IPS-15b (cell line): ENCODE results near the gene SPIRE1.

Experiments
- H3K27me3 ChIP-seq: one replicate; pipeline ENCODE4 v1.6.1; 2013; ENCODE audit warnings: low read length; ENCODE audit not compliant: control insufficient read depth, insufficient read depth
- H3K36me3 ChIP-seq: one replicate; pipeline ENCODE4 v1.6.1; 2013; ENCODE audit warnings: low read length; ENCODE audit not compliant: control insufficient read depth, insufficient read depth
- H3K4me1 ChIP-seq: one replicate; pipeline ENCODE4 v1.6.1; 2013; ENCODE audit warnings: mild to moderate bottlenecking, low read length; ENCODE audit not compliant: control insufficient read depth, insufficient read depth
- H3K4me3 ChIP-seq: one replicate; pipeline ENCODE4 v1.5.1; 2013; ENCODE audit warnings: low read depth, low read length
- H3K9ac ChIP-seq: one replicate; pipeline ENCODE4 v1.6.1; 2013; ENCODE audit warnings: low read depth, mild to moderate bottlenecking, low read length
- H3K9me3 ChIP-seq: one replicate; pipeline ENCODE4 v1.6.1; 2013; ENCODE audit warnings: mild to moderate bottlenecking, low read length; ENCODE audit not compliant: control insufficient read depth, insufficient read depth

SPIRE1 gene

GRCh38 chr18:12534820-12535219, 123.1 kb downstream of the SPIRE1 start:
- Histone ChIP-seq H3K27me3 (no peaks in the 10 kb centered on the region), H3K4me3 (no peak overlapping the region), H3K36me3 (no peaks in the 10 kb centered on the region), H3K9me3 (no peaks in the 10 kb centered on the region), H3K9ac (no peak overlapping the region), H3K4me1 (no peaks in the 10 kb centered on the region)

DNA sequence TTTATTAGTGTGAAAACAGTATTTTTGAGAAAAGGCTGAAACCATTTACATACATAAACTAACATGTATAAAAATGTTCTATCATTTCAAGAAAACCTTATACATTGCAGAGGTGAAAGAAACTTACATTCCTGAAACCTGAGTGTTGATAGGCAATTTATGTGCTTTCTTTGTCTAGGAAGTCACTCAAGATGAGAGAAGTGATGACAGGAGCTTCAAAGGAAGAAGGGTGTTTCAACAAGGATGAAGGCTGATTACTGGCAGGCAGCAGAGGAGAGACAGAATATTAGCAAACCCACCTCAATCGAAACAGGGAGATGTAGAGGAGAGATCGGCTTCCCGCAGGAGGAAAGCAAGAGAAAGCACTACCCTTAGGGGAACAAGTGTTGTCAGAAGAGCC, 125.2 kb downstream of the SPIRE1 start:
- Histone ChIP-seq H3K9me3 (no peaks in the 10 kb centered on the region), H3K4me3 (no peak overlapping the region), H3K9ac (no peak overlapping the region), H3K36me3 (no peaks in the 10 kb centered on the region), H3K27me3 (no peaks in the 10 kb centered on the region), H3K4me1 (no peaks in the 10 kb centered on the region)

DNA sequence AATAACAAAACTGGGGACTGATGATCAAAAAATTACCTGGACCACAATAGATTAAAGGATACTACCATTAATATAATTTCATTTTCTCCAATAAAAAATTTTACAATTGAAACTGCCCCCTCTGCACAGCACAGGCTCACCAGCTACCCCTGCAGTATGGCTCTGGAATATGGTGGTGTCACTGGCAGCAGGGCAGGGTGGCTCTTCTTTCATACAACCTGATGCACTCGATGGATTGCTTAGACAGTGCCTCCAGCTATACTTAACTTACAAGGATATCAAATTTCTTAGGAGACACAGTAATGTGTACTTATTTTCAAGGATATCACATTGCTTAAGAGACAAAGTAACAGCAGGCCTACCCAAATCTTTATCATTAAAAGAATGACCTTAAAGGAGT, 126.2 kb downstream of the SPIRE1 start:
- H3K4me3 ChIP-seq = no peak overlapping the region
- no peaks in the 10 kb centered on the region for H3K9me3 ChIP-seq
- H3K36me3 ChIP-seq = no peaks in the 10 kb centered on the region
- H3K27me3 ChIP-seq = no peaks in the 10 kb centered on the region
- no peak overlapping the region for H3K9ac ChIP-seq
- H3K4me1 ChIP-seq = no peaks in the 10 kb centered on the region

GRCh38 chr18:12520442-12520992, 137.4 kb downstream of the SPIRE1 start:
- Histone ChIP-seq H3K9ac (no peak overlapping the region), H3K4me1 (no peaks in the 10 kb centered on the region), H3K27me3 (no peaks in the 10 kb centered on the region), H3K4me3 (no peak overlapping the region), H3K9me3 (no peaks in the 10 kb centered on the region), H3K36me3 (no peaks in the 10 kb centered on the region)

DNA sequence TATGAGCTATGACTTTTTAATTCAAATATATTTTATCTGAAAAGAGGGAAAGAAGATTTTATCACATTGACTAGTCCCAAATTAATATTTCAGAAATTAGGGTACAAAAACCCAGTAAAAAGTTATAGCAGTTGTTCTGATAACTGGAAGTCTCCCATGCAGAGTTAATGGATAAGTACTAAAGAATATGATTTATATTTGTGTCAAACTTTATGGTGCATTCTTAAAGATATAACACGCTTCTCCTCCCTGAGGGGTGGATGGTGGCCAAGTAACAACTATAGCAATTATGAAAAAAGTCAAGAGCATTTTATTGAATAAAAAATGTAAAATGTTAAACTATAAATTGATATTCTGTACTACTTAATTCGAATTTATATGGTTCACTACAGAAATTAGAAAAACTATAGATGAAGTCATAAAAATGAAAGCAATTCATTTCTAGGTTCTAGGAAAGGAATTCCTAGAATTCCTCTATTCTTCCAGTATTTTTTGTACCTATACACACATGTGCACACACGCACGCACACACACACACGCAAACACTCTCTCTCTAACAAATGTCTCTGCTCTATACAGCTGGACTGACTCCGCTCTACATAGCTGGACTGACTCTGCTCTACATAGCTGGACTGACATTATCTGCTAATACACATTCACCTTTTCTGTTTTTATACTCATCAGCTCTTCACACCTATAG, 138.9 kb downstream of the SPIRE1 start:
- H3K9me3 ChIP-seq = no peaks in the 10 kb centered on the region
- no peak overlapping the region for H3K9ac ChIP-seq
- no peaks in the 10 kb centered on the region for H3K4me1 ChIP-seq
- H3K36me3 ChIP-seq = no peaks in the 10 kb centered on the region
- H3K4me3 ChIP-seq = no peak overlapping the region
- H3K27me3 ChIP-seq = no peaks in the 10 kb centered on the region

- Histone ChIP-seq H3K4me1 (no peaks in the 10 kb centered on the region), H3K9me3 (no peaks in the 10 kb centered on the region), H3K36me3 (no peaks in the 10 kb centered on the region), H3K9ac (no peak overlapping the region), H3K27me3 (no peaks in the 10 kb centered on the region), H3K4me3 (no peak overlapping the region)
Observed at GRCh38 chr18:12518326-12518725, 139.6 kb downstream of the SPIRE1 start.

DNA sequence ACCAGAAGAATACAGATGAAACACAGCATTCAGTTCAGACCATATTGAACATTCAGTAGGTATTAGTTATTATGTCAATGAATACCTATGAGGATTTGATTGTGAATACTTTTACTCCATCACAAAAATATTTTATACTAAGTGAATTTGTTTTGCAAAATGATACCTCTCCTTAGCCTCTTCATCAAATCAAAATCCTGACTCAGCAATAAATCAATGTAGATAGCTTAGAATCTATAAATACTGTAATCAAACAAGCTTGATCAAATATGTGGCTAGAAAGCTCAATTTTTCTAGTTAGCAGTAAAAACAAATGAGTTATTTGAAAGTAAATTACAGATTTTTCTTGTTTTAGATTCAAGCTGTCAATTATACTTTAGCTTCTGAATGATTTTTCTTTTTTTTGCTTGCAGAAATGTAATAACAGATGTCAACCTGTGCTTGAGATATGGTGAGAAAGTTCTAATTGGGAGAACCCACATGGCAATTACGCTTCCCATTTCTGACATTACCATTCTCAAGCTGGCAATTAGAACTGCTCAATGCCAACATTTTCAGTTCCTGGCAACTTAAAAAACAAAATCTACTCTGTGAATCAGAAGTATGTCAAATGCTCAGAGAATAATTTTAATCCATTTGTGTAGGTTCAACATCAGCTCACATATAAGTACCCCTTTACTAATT, 140.6 kb downstream of the SPIRE1 start:
- Histone ChIP-seq H3K4me3 (no peak overlapping the region), H3K9me3 (no peaks in the 10 kb centered on the region), H3K4me1 (no peaks in the 10 kb centered on the region), H3K27me3 (no peaks in the 10 kb centered on the region), H3K36me3 (no peaks in the 10 kb centered on the region), H3K9ac (no peak overlapping the region)

DNA sequence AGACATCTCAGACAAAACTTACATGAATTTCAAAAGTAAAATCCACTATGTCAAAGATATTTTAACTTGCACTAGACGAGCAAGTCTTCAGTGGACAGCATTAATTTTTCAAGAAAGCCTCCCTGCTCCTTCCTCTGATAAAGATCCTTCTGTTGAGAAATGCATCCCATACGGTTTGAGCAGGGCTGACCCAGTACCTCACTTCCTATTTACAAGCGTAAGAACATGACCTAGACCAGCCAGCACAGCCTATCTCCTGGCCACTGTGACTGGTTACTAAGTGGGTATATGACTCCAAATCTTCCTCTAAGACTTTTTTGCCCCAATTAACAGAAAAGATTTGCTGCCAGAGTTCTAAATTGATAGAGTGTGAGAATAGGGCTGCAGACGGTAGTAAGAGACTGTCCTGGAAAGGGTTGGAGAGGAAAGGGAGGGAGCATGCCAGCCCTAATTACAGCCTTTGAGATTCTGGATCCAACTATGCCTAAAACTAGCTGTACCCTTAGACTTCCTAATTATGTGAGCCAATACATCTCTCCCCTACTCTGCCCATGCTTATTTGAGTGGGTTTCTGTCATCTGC, 141.8 kb downstream of the SPIRE1 start:
- no peaks in the 10 kb centered on the region for H3K27me3 ChIP-seq
- H3K4me3 ChIP-seq = no peak overlapping the region
- no peak overlapping the region for H3K9ac ChIP-seq
- H3K36me3 ChIP-seq = no peaks in the 10 kb centered on the region
- H3K9me3 ChIP-seq = no peaks in the 10 kb centered on the region
- H3K4me1 ChIP-seq = no peaks in the 10 kb centered on the region

GRCh38 chr18:12515550-12515949, 142.4 kb downstream of the SPIRE1 start:
- H3K9me3 ChIP-seq = no peaks in the 10 kb centered on the region
- no peaks in the 10 kb centered on the region for H3K27me3 ChIP-seq
- no peak overlapping the region for H3K4me3 ChIP-seq
- no peaks in the 10 kb centered on the region for H3K36me3 ChIP-seq
- no peak overlapping the region for H3K9ac ChIP-seq
- no peaks in the 10 kb centered on the region for H3K4me1 ChIP-seq

- H3K27me3 ChIP-seq = no peaks in the 10 kb centered on the region
- H3K9ac ChIP-seq = no peak overlapping the region
- no peaks in the 10 kb centered on the region for H3K36me3 ChIP-seq
- H3K9me3 ChIP-seq = no peaks in the 10 kb centered on the region
- H3K4me3 ChIP-seq = no peak overlapping the region
- no peaks in the 10 kb centered on the region for H3K4me1 ChIP-seq
Observed at GRCh38 chr18:12507007-12507406, 150.9 kb downstream of the SPIRE1 start.

- H3K4me3 ChIP-seq = no peak overlapping the region
- H3K9me3 ChIP-seq = no peaks in the 10 kb centered on the region
- no peaks in the 10 kb centered on the region for H3K36me3 ChIP-seq
Observed at GRCh38 chr18:12500986-12501385, 156.9 kb downstream of the SPIRE1 start.

GRCh38 chr18:12497839-12498238, 160.1 kb downstream of the SPIRE1 start:
- Histone ChIP-seq H3K4me1 (no peaks in the 10 kb centered on the region), H3K27me3 (no peaks in the 10 kb centered on the region), H3K9ac (no peak overlapping the region), H3K4me3 (no peak overlapping the region), H3K9me3 (no peaks in the 10 kb centered on the region), H3K36me3 (no peaks in the 10 kb centered on the region)

More at GRCh38 chr18:12500986-12501385, 156.9 kb downstream of the SPIRE1 start:
- Histone ChIP-seq H3K27me3 (no peaks in the 10 kb centered on the region), H3K4me1 (no peaks in the 10 kb centered on the region), H3K9ac (no peak overlapping the region)
